GM19023 (cell line): ENCODE measurements around the gene BANP.
"Not testable (repeated sequence)": the region's sequence is repeated elsewhere in the genome, so short reads cannot be mapped to it uniquely, and the experiment has no call there.

ENCODE experiments used
- ATAC-seq: cut with Tn5 transposase; IDR thresholded peaks from one replicate; pipeline ENCODE4 v1.9.1; 2021; ENCODE audit warnings: mild to moderate bottlenecking, moderate library complexity; ENCODE audit not compliant: unreplicated experiment

The BANP gene

DNA sequence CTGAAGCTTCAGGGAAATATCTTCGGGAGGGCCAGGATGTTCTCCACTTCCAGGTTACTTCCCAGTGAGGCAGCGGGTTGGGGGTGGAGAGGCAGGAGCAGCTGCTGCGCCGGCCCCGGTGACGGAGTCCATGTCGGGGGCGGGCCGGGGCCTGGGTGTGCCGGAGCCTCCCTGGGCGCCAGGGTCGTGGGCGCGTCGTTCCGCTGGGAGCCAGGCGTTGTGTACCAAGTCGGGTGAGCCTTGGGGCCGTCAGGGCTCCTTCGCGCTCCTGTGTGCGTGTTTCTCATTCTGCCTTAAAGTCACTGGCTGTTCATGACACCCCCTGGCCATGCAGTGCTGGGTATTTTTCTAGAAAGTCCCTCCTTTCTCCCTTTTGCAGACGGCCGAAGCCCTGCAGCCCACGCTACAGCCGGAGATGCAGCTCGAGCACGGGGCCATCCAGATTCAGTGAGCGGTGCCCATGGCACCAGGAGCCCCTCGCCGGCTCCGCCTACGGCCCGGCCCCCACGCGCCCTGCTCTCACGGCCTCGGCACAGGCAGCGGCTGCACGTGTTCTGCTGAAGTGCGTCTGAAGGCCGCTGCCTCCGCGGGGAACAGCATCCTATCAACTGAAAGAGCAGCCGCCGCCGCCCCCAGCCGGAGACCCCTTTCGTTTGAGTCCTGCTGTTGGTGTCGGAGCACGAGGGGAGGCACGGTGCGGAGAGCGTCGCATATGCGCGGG lies 125.1 kb downstream of the BANP start:
- no peak for ATAC-seq

DNA sequence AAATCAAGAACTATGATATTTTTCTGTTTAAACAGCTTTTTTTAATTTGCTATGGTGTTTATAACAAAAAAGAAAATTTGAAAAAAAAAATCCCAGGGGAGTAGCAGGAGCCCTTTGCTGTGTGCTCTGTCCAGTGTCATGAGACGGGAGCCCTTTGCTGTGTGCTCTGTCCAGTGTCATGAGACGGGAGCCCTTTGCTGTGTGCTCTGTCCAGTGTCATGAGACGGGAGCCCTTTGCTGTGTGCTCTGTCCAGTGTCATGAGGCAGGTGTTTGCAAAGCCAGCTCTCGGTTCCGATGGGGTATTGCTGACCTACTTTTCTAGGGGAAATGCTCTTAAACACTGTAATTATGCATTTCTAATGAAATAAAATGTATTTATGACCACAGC lies 125.7 kb downstream of the BANP start:
- ATAC-seq, result not testable (repeated sequence)

DNA sequence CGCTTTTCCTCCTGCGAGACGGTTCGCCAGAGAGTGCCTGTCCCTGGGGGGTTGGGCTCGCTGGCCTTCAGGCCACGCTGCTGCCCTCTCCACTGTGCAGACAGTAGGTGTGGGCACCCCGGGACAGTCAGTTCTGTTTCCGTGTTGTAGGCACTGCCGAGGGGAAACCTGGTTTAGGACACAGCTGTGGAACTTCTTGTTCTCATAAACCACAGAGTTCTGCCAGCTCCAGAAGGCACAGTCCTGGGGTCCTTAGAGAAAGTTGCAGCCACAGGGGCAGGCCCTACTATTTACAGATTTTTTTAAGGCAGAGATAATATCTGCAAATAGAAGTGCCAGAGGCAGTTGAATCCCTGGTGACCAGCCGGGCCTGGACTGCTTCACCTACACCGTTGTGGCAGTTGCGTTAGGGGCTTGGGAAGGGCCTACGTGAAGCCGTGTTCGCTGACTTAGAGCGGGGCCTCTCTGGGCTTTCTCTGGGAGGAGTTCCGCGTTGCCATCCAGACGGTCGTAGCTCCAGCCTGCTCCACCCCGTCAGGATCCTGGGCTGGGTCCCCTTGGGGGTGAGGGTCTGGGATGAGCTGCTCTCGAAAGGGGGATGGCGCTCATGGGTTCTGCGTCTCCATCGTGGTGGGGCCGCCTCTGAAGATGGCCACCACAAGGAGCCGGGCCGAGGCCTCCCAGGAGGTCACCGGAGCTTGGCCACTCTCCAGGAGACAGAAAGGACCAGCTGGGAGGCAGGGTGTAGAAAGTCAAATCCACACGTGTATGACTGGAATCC lies 126.3 kb downstream of the BANP start:
- ATAC-seq, result no peak

DNA sequence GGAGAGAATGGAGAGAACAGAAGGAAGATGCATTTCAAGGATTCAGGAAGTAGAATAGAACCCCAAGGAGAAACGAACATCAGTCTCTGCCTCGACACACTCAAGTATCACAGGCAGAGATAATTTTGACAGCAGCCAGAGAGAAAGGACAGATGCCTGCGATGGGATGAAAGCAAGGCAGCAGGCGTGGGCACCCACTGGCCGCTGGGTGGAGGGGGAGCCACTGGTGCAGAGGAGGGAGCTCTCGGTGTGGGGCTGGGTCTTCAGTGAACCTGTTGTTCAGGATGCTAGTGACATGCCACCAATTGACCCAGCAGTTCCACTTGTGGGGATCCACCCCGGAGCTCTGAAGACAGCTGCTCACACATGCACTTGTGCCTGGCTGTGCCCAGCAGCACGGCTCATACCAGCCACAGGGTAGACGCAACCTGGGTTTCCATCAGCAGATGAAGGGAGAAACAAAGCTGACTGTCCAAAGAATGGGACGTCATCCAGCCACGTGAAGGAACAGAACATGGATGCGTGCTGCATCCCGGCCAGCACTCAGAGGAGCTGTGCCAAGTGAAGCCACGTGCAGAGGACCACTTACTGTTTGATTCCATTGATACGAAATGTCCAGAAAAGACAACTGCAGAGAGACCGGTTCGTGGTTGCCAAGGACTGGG lies 127.0 kb downstream of the BANP start:
- ATAC-seq, result no peak

DNA sequence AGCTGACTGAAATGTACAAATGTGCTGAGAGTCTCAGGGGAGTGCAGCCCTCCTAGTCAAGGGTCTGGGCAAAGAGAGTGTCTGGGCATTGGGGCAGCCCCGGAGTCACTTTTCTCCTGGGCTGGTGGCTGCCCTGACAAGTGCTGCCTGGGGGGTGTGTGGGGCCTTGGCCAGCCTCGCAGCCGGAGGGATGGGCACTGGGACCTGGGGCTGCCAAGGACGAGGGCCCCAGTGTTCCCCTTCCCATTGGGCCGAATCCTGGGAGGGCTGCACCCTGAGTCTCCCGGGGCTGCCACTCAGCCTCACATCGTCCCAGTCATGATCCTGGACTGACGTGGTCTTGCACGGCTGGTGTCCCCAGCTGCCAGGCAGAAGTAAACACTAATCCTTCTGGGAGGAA lies 132.3 kb downstream of the BANP start:
- no peak for ATAC-seq

DNA sequence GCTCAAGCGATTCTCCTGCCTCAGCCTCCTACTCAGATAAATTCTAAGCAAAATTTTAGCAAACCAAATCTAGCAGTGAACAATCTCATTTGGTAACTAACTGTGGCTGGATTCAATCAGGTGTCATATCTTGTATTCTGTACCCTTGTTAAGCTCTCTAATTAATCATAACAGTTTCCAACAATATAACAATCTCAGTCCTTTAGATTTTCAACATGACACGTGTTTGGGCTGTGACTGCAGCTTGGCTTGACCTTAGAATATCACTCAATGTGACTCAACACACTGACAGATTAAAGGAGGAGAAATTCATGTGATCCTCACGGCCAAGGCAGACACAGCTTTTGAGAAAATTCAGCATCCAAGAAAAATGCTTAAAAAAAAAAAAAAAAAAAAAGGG lies 133.6 kb downstream of the BANP start:
- no peak for ATAC-seq

DNA sequence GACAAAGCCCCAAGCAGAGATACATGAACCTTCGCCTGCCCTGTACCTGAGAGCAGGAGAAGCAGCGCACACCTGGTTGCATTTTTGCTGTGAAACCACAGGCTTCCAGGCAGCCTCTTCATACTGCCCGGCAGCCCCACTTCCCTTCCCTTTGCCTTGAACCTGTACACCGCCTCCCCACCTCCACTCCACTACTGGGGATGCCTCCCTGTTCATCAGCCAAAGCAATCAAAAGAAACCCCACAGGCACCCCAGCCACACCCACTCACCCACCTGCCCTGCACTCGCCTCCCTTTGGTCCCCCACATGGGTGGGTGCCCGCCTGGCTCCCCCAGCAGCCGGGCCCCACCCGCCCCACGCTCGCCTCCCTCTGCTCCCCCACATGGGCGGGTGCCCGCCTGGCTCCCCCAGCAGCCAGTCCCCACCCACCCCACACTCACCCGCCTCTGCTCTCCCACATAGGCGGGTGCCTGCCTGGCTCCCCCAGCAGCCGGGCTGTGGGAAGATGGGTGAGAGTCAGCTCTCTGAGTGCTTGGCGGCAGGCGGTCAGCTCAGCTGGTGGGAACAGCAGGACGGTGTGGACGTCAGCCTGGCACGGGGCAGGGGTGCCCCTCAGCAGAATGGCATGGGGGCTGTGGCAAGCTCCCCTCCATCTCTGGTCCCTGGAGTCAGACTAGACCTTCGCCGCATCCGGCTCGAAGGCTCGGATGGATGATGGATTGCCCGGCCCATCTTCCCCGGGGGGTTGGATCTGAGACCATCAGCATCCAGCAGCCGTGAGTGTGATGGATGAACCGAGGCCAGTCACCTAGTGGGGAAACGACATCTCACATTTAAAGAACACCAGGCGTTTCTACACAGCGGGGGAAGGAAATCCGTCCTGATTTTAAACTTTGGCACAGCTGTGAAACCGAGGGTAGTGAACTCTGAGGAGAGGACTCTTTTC lies 135.6 kb downstream of the BANP start:
- no peak for ATAC-seq

DNA sequence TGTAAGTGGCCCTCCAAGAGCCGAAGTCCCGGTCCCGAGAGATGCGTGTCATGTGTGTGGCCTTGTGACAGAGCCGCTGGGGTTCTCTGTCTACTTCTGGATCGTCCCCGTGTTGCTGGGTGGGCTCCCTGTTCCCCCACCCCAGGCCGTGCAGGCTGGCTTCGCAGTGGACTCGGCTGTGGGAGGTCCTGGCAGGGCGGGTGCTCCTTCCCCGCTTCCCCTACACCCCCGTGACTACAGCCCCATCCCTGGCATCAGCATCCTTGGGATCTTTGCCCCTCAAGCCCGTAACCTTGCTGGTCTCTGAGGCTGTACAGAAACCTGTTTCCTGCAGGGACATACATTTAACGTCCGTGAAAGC lies 136.3 kb downstream of the BANP start:
- no peak for ATAC-seq

DNA sequence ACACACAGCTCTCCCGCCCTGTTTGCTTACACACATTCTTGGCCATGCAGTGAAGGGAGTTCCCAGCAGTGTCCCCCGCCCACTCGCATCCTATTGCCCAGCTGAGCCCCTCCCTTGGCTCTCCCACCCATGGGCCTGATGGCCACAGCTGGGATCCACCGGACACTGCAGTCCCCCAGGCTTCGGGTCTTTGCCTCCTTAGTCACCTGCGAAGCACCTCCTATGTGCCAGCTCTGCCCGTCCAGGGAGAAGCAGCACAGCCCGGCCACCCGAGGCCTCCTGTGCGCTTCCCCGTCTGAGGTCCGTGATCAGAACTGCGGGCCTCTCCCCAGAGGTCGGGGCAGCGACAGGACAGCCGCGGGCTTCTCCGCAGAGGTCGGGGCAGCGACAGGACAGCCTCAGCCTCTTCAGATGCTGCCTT lies 136.9 kb downstream of the BANP start:
- no peak for ATAC-seq

DNA sequence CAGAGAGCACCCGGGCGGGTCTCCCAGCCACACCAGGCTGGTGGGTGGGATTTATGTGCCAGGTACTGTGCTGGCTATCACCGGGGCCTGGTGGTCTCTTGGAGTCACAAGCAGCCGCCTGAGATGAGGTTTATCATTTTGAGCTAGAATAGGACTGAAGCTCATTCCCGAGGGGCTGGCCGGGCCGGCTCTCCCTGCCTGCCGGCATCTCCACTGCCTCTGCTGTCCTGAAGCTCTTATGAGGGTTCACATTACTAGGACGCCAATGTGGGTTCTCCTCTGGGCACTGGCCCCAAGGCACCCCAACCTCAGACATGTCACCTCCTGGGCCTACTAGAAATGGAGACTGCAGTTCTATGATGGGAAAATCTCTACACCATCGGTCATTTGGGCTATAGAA lies 137.4 kb downstream of the BANP start:
- not testable (repeated sequence) for ATAC-seq

DNA sequence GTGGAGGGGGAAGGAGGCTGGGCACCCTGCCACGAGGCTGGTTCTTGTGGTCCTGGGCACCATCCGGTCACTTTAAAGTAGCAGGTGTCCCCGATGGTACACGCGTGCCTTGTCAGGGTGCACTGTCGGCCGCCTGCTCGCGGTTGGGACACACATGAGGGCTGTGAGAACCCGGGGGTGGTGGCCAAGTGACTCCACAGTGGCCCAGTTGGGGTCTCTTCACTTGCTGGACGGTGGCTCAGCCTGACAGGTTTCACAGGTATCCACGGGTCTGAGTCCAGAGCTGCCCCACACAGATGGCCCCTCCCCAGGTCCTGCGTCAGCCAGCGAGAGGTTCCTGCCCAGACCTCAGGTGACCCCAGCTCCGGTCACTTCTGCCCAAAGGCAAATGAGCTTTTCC lies 137.8 kb downstream of the BANP start:
- ATAC-seq, result not testable (repeated sequence)

DNA sequence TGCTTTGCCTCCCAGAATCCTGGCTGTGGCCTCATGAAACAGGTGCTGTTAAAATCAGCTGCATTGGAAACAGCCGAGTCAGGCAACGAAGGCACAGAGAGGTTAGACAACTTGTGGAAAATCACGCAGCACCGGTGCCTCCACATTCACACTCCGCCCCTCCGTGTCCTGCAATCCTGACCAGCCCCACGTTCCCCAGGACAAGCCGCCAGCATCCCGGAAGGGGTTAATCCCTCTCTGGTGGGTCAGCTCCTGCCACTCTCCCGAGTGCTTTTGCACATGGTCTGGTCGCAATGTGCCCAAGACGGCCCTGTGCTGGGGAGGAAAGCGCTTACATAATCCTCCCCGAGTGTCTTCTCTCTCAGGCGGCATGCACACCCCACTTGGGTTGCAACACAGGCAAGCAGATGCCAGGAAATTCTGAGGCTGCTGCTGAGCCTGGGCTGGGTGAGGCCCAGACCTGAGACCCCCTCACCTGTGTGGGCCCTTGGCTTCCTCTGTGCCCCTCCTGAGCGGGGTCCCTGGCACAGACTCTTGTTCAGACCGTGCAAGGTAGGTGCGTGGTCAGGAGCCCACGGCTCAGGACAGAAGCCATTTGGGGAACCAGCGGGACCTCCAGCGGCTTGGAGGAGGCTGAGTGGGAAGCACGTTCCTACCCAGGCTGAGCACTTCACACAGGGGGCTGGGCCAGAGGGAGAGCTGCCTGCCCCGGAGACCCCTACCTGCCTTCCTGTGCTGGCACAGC lies 138.6 kb downstream of the BANP start:
- ATAC-seq, result not testable (repeated sequence)

DNA sequence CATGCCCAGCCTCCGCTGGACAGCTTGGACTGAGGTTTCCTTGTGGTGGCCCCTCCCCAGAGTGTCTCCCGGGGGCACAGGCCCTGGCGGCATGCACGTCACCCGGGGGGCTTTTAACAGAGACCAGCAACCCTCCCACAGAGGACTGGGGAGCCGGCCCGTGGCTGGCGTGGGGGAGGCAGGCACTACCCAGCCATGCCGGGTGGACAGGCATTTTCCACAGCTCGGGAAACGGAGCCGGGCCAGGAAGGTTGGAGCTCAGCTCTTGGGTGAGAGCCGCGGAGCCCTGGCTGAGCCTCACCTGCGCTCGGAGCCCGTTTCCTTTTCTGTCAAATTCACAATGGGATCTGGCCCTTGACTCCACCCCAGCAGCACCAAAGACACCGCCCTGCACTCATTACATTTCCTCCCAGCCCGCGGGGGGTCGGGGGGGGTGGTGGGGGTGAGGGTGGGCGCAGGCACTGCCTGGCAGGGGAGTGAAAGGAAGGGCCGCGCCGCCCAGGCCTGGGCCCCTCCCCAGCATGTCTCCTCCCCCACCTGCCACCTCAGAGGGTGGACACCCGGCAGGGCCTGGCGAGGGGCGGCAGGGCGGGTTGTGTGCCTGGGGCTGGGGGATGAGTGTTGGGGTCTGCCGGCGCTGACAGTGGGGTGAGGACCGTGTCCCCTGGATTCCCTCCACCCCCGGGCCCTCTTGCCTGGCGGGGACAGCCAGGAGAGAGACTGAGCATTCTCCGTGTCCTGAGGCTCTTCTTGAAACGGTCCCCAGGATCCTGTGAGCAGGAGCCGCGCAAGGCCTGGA lies 139.3 kb downstream of the BANP start:
- not testable (repeated sequence) for ATAC-seq

DNA sequence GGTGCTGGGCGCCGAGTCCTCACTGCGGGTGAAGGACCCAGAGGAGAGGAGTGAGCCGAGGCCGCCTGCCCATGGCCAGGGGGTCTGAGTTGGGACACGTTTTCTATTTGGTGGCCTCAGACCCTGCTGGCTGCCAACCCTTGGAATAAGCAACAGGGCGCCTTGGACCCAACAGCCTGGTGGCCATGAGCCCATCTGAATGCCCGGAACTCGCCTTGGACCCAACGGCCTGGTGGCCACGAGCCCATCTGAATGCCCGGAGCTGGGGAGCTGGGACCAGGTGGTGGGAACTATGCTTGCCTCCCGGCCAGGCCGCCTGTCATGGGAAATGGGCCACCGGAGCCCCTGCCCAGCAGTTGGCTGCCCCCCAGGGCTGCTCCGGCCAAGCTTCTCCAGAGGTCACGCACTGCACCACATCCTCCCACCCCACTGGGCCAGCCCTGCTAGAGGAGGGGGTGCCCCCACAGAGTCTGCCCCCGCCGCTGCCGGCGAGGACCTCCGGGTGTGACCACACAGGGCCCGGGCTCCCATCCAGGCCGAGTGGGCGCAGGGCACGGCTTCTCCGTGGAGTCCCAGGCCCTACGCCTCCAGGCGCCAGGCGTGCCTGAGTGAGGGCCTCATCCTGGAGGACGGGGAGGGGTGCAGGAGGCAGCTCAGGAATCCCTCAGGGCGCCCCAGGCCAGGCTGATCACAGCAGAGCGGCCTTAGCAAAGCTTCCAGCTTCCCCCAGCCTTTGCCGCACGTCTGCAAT lies 140.2 kb downstream of the BANP start:
- ATAC-seq, result not testable (repeated sequence)

DNA sequence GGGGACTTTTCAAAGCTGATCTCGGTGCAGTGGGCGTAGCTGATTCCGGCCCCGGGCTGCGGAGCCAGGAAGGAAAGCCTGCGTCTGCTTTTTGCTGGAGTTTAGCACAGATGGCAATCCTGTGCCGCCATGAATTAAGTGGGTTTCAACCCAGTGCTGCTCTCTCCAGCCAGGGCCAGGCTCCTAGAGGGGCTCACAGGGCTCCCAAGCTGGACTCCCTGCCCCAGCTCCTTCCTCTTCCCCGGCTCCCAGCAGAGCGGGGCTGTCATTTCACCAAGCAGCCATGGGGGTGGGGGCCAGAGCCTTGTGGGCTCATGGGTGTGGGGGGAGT lies 140.7 kb downstream of the BANP start:
- ATAC-seq, result not testable (repeated sequence)

DNA sequence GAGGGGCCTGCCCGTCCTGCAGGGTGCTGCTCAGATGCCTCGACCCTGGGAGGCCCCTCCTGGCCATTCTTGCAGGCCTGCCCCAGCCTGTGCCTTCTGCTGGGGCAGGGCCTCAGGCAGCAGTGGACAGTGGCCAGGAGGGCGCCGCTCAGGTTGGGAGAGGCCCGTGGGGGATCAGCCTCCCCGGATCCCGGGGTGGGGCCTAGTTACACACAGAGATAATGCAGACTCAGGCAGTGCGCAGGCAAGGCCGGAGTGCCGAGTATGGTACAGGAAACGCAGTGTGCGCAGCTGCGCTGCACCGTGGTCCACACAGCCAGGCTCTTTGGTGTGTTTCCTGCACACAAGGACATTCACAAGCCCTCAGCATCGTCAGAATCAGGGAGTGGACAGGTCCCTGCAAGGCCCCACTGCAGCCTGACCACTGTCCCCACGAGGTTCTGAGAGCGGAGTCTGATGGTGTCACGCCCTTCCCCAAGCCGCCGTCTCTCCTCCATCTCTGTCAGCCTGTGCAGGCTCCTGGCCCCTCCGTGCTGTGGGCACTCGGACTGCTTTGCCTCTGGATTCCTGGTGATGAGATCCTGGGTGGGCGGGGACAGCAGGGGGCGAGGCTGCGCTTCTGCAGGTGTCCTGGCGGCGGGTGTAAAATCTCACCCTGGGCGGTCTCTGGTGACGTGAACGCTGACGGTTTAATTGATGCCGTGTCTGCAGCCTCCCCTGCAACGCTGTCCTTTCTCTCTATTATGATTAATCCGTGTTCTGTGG lies 141.7 kb downstream of the BANP start:
- not testable (repeated sequence) for ATAC-seq

DNA sequence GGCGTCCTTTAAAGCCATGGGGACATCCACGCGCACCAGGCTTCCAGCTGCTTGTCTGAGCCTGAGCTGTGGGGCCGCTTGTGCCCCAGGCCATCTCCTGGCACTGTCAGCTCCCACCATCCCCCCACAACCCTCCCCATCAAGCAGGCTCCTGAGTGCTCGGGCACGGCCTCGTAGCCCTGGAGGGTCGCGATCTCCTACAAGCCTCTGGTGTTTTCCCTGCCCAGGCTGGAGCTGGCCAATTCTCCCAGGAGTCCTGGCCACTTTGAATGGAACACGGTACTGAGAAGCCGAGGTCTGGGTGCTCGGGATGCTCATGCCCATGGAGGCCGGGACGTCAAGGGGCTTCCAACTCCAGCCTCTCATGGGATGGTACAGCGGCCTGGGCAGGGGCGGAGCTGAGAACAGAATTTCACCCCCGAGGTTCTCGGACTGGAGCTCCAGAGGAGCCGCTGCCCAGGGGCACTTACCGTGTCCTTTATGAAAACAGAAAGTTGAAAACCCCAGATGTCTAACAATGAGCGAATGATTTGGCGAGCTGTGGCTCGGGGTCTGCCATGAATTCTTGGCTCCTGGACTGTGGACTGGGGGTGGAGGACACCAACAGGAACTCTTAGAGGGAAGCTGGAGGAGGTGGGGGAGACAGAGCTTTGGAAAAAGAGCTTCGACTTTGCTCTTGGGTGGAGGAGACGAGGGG lies 142.5 kb downstream of the BANP start:
- not testable (repeated sequence) for ATAC-seq

DNA sequence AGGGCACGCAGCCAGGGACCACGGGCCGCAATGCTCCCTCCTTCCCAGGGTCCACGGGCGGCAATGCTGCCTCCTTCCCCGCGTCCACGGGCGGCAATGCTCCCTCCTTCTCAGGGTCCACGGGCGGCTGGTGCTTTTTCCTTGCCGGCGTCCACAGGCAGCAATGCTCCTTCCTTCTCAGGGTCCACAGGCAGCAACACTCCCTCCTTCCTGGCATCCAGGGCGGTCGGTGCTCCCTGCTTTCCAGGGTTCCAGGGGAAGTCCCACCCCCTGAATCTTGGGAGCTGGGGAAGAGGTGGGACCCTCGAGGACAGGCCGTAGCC lies 143.0 kb downstream of the BANP start:
- not testable (repeated sequence) for ATAC-seq
